ENCODE measurements around the gene DZIP1L. TPM values are rescaled to one million over a fixed set of nuclear protein-coding genes. Genes with fewer than 3 reads are reported as not detected.

Gene DZIP1L
- total RNA-seq, 1 experiment from 2014 or later, result 2.3 TPM

DNA sequence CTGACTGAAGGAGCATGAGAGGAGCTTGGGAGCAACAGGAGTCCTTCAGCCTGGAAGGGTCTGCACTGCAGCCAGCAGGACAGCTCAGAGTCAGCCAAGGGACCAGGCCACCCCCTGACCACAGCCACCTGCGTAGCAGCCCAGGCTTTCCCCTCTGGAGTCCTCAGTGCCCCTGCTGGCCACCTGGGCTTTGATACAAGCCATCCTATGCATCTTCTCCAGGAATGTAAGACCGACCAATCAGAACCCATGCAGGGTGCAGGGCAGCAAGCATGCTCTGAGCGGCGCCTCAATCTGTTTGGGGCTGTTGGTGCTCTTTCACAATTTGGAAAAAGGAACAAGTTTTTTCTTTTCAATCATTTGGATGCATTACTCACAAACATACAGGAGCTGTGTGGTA is 52.0 kb downstream of the DZIP1L start:
- Histone ChIP-seq H3K9me3 (ENCODE audit: insufficient read depth, low read depth) (no peaks in the 10 kb centered on the region), H3K9me2 (ENCODE audit: insufficient read depth) (no peaks in the 10 kb centered on the region), H4K20me1 (ENCODE audit: insufficient read depth) (no peaks in the 10 kb centered on the region), H3K27ac (no peak overlapping the region), H2AFZ (no peak overlapping the region), H3K79me2 (ENCODE audit: low read depth) (no peaks in the 10 kb centered on the region), H3K4me3 (no peak overlapping the region), H3K27me3 (ENCODE audit: insufficient read depth, low read depth) (no peaks in the 10 kb centered on the region), H3K4me2 (no peak overlapping the region), H3F3A (ENCODE audit: insufficient read depth, low read depth) (no peaks in the 10 kb centered on the region), H3K36me3 (ENCODE audit: low read depth) (no peaks in the 10 kb centered on the region), H3K4me1 (replicated peaks; ENCODE audit: insufficient read depth) (no peaks in the 10 kb centered on the region)
- intact Hi-C loops (cut with micrococcal nuclease; ENCODE audit: unreplicated experiment), result loop anchor here (10.0 kb wide), 1 partner anchor 361 kb away; no protein-coding TSS in a partner anchor
- POLR2A ChIA-PET (ENCODE audit: unreplicated experiment), result no interaction called here
- no TSS peak for BruUV-seq (replicated peaks)
- CTCF ChIA-PET, result no interaction called here
- TF ChIP-seq EZH2 (IDR thresholded peaks at IDR 0.05; ENCODE audit: low read depth) (no peak), CTCF (conservative IDR thresholded peaks at IDR 0.05) (no peak)
- DNase-seq, result no peak

GRCh38 chr3:138062626-138063025 is 52.8 kb downstream of the DZIP1L start:
- intact Hi-C loops (cut with micrococcal nuclease; ENCODE audit: unreplicated experiment), result loop anchor here (10.0 kb wide), 1 partner anchor 362 kb away; no protein-coding TSS in a partner anchor
- no peak for DNase-seq
- CTCF ChIA-PET, result interaction anchor here (0.5 kb wide), 1 partner anchor 39 kb away, joined by 3 read pairs; no protein-coding TSS in a partner anchor
- H3K27ac ChIP-seq, result no peak overlapping the region
- no peaks in the 10 kb centered on the region for H3K9me2 ChIP-seq (ENCODE audit: insufficient read depth)
- no peaks in the 10 kb centered on the region for H3K79me2 ChIP-seq (ENCODE audit: low read depth)
- POLR2A ChIA-PET (ENCODE audit: unreplicated experiment), result interaction anchor here (0.7 kb wide), 1 partner anchor 98 kb away, joined by 4 read pairs; no protein-coding TSS in a partner anchor
- no peak for TF ChIP-seq CTCF (conservative IDR thresholded peaks at IDR 0.05)
- TF ChIP-seq EZH2 (IDR thresholded peaks at IDR 0.05; ENCODE audit: low read depth), result no peak
- H3K9me3 ChIP-seq (ENCODE audit: insufficient read depth, low read depth), result no peaks in the 10 kb centered on the region
- H3K27me3 ChIP-seq (ENCODE audit: insufficient read depth, low read depth), result no peaks in the 10 kb centered on the region
- no peak overlapping the region for H3K4me2 ChIP-seq
- BruUV-seq (replicated peaks), result no TSS peak
- no peaks in the 10 kb centered on the region for H4K20me1 ChIP-seq (ENCODE audit: insufficient read depth)
- H3K36me3 ChIP-seq (ENCODE audit: low read depth), result no peaks in the 10 kb centered on the region
- no peak overlapping the region for H3K4me3 ChIP-seq
- no peak overlapping the region for H2AFZ ChIP-seq
- no peaks in the 10 kb centered on the region for H3K4me1 ChIP-seq (replicated peaks; ENCODE audit: insufficient read depth)
- H3F3A ChIP-seq (ENCODE audit: insufficient read depth, low read depth), result no peaks in the 10 kb centered on the region

DNA sequence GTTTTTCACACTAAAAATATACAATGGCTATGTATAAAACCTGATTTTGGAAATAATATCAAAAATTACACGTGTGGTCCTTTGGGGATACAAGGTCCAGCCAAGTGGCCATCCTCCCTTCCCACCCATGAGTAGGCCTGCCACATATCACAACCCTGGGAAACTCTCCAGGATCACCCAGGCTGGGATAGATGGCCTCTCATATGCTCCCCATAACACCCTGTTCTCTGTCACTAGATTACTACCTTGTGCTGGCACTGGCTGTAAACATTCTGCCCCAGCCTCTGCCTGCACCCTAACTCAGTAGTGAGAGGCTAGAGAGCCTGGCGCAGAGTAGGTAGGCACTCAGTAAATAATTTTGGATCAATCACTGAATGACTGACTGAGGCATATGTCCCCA is 53.4 kb downstream of the DZIP1L start:
- H3K9me3 ChIP-seq (ENCODE audit: insufficient read depth, low read depth), result no peaks in the 10 kb centered on the region
- no peak overlapping the region for H3K4me3 ChIP-seq
- no peaks in the 10 kb centered on the region for H3K79me2 ChIP-seq (ENCODE audit: low read depth)
- H4K20me1 ChIP-seq (ENCODE audit: insufficient read depth), result no peaks in the 10 kb centered on the region
- H3K4me2 ChIP-seq, result no peak overlapping the region
- no peak for DNase-seq
- POLR2A ChIA-PET (ENCODE audit: unreplicated experiment), result no interaction called here
- H2AFZ ChIP-seq, result no peak overlapping the region
- H3K9me2 ChIP-seq (ENCODE audit: insufficient read depth), result no peaks in the 10 kb centered on the region
- intact Hi-C loops (cut with micrococcal nuclease; ENCODE audit: unreplicated experiment), result loop anchor here (10.0 kb wide), 1 partner anchor 363 kb away; no protein-coding TSS in a partner anchor
- no peaks in the 10 kb centered on the region for H3K36me3 ChIP-seq (ENCODE audit: low read depth)
- H3K4me1 ChIP-seq (replicated peaks; ENCODE audit: insufficient read depth), result no peaks in the 10 kb centered on the region
- no peak for TF ChIP-seq EZH2 (IDR thresholded peaks at IDR 0.05; ENCODE audit: low read depth)
- no peak for TF ChIP-seq CTCF (conservative IDR thresholded peaks at IDR 0.05)
- no TSS peak for BruUV-seq (replicated peaks)
- H3K27ac ChIP-seq, result no peak overlapping the region
- H3F3A ChIP-seq (ENCODE audit: insufficient read depth, low read depth), result no peaks in the 10 kb centered on the region
- no peaks in the 10 kb centered on the region for H3K27me3 ChIP-seq (ENCODE audit: insufficient read depth, low read depth)
- CTCF ChIA-PET, result no interaction called here

Data from PC-9 (cell line).